H9 (cell line): Measurements from ENCODE around the gene TRPM4. TPM values are rescaled to one million over a fixed set of nuclear protein-coding genes. Genes with fewer than 3 reads are reported as not detected.

Source experiments
- DNase-seq: peaks from one replicate; pipeline ENCODE4 v3.0.0-alpha.2; 2017
- H2AFZ ChIP-seq: one replicate; pipeline ENCODE4 v1.6.1; 2013; ENCODE audit warnings: mild to moderate bottlenecking, low read length, control low read depth, moderate library complexity
- H2AK5ac ChIP-seq: 2 replicates; pipeline ENCODE4 v1.6.1; 2013; ENCODE audit warnings: low read length, control low read depth, mixed read lengths; ENCODE audit not compliant: insufficient read length
- H2BK120ac ChIP-seq: one replicate; pipeline ENCODE4 v1.6.1; 2013; ENCODE audit warnings: low read depth, mild to moderate bottlenecking, low read length, control low read depth, inconsistent platforms; ENCODE audit not compliant: poor library complexity, severe bottlenecking
- H2BK12ac ChIP-seq: 2 replicates; pipeline ENCODE4 v1.6.1; 2013; ENCODE audit warnings: low read length, control low read depth, mixed read lengths, low read depth; ENCODE audit not compliant: insufficient read length
- H2BK15ac ChIP-seq: 2 replicates; pipeline ENCODE4 v1.6.1; 2013; ENCODE audit warnings: low read depth, low read length, control low read depth
- H2BK20ac ChIP-seq: one replicate; pipeline ENCODE4 v1.6.1; 2013; ENCODE audit warnings: low read depth, mild to moderate bottlenecking, low read length, control low read depth, inconsistent platforms; ENCODE audit not compliant: poor library complexity, severe bottlenecking
- H2BK5ac ChIP-seq: 2 replicates; pipeline ENCODE4 v1.6.1; 2013; ENCODE audit warnings: low read length, control low read depth, mixed read lengths; ENCODE audit not compliant: insufficient read length
- H3K14ac ChIP-seq: 2 replicates; pipeline ENCODE4 v1.6.1; 2013; ENCODE audit warnings: low read length, control low read depth; ENCODE audit not compliant: insufficient read depth
- H3K18ac ChIP-seq: 2 replicates; pipeline ENCODE4 v1.6.1; 2013; ENCODE audit warnings: low read depth, mild to moderate bottlenecking, mixed read lengths, low read length, control low read depth; ENCODE audit not compliant: insufficient read length
- H3K23ac ChIP-seq: 2 replicates; pipeline ENCODE4 v1.6.1; 2013; ENCODE audit warnings: low read length, control low read depth, mixed read lengths, low read depth; ENCODE audit not compliant: insufficient read length
- H3K23me2 ChIP-seq: 2 replicates; pipeline ENCODE4 v1.6.1; 2013; ENCODE audit warnings: low read depth, mild to moderate bottlenecking, mixed read lengths, low read length, control low read depth; ENCODE audit not compliant: insufficient read length, poor library complexity, severe bottlenecking
- H3K27ac ChIP-seq: 2 replicates; pipeline ENCODE4 v1.5.1; 2013; ENCODE audit warnings: low read length, control low read depth, mixed read lengths, low read depth; ENCODE audit not compliant: insufficient read length
- H3K27me3 ChIP-seq: 2 replicates; pipeline ENCODE4 v1.6.1; 2013; ENCODE audit warnings: low read length, control low read depth, inconsistent platforms; ENCODE audit not compliant: insufficient read depth
- H3K4ac ChIP-seq: 2 replicates; pipeline ENCODE4 v1.6.1; 2013; ENCODE audit warnings: low read depth, mild to moderate bottlenecking, control low read depth, inconsistent platforms, low read length, moderate library complexity
- H3K4me1 ChIP-seq: 2 replicates; pipeline ENCODE4 v1.6.1; 2013; ENCODE audit warnings: low read length, control low read depth, inconsistent platforms; ENCODE audit not compliant: insufficient read depth
- H3K4me2 ChIP-seq: 2 replicates; pipeline ENCODE4 v1.6.1; 2013; ENCODE audit warnings: low read length, control low read depth, mixed read lengths; ENCODE audit not compliant: insufficient read length, insufficient read depth
- H3K56ac ChIP-seq: 2 replicates; pipeline ENCODE4 v1.6.1; 2013; ENCODE audit warnings: low read depth, mild to moderate bottlenecking, mixed read lengths, low read length, control low read depth; ENCODE audit not compliant: insufficient read length
- H3K79me1 ChIP-seq: 2 replicates; pipeline ENCODE4 v1.6.1; 2013; ENCODE audit warnings: low read depth, mild to moderate bottlenecking, moderate library complexity, low read length, control low read depth, inconsistent platforms; ENCODE audit not compliant: insufficient read depth, poor library complexity, severe bottlenecking
- H3K79me2 ChIP-seq: 2 replicates; pipeline ENCODE4 v1.6.1; 2013; ENCODE audit warnings: low read length, control low read depth, inconsistent platforms; ENCODE audit not compliant: insufficient read depth
- H3K9ac ChIP-seq: 2 replicates; pipeline ENCODE4 v1.6.1; 2013; ENCODE audit warnings: low read length, control low read depth, mixed read lengths; ENCODE audit not compliant: insufficient read length; ENCODE audit errors: extremely low read depth
- H3K9me3 ChIP-seq: one replicate; pipeline ENCODE4 v1.6.1; 2013; ENCODE audit warnings: low read depth, low read length, inconsistent platforms; ENCODE audit not compliant: control insufficient read depth
- H3T11ph ChIP-seq: one replicate; pipeline ENCODE4 v1.6.1; 2013; ENCODE audit warnings: mild to moderate bottlenecking, low read length, control low read depth, inconsistent platforms
- H4K20me1 ChIP-seq: one replicate; pipeline ENCODE4 v1.6.1; 2013; ENCODE audit not compliant: control insufficient read depth, insufficient read length, insufficient read depth
- H4K5ac ChIP-seq: 2 replicates; pipeline ENCODE4 v1.6.1; 2013; ENCODE audit warnings: low read depth, mild to moderate bottlenecking, mixed read lengths, low read length, control low read depth; ENCODE audit not compliant: insufficient read length
- H4K8ac ChIP-seq: replicated peaks from 2 replicates; pipeline ENCODE4 v1.6.1; 2013; ENCODE audit warnings: low read length, control low read depth, mixed read lengths, low read depth; ENCODE audit not compliant: insufficient read length
- H4K91ac ChIP-seq: 2 replicates; pipeline ENCODE4 v1.6.1; 2013; ENCODE audit warnings: low read depth, mild to moderate bottlenecking, moderate library complexity, mixed read lengths, low read length, control low read depth; ENCODE audit not compliant: insufficient read length
- H3K27ac Mint-ChIP-seq, 3 experiments: 2 replicates in 2 of 3; 3 replicates in 1 of 3; pipeline ENCODE4 v1.8.0; 2020 to 2021; ENCODE audit warnings: mixed read lengths in 3 of 3, mild to moderate bottlenecking in 1 of 3, moderate library complexity in 1 of 3
- H3K27me3 Mint-ChIP-seq: 2 replicates; pipeline ENCODE4 v1.8.0; 2021; ENCODE audit warnings: low read depth, mild to moderate bottlenecking, moderate library complexity, mixed read lengths
- H3K36me3 Mint-ChIP-seq, 3 experiments: 2 replicates in 2 of 3; 3 replicates in 1 of 3; pipeline ENCODE4 v1.8.0; 2020 to 2021; ENCODE audit warnings: low read depth in 3 of 3, mixed read lengths in 3 of 3; ENCODE audit not compliant: insufficient read depth in 1 of 3
- H3K4me1 Mint-ChIP-seq, 2 experiments: 2 replicates each; pipeline ENCODE4 v1.8.0; 2020; ENCODE audit warnings: mixed read lengths in 2 of 2
- H3K4me3 Mint-ChIP-seq, 2 experiments: 2 replicates in 1 of 2; 3 replicates in 1 of 2; pipeline ENCODE4 v1.8.0; 2020 to 2021; ENCODE audit warnings: mild to moderate bottlenecking in 2 of 2, mixed read lengths in 2 of 2, moderate library complexity in 1 of 2
- H3K9me3 Mint-ChIP-seq, 2 experiments: 2 replicates in 1 of 2; 3 replicates in 1 of 2; pipeline ENCODE4 v1.8.0; 2020; ENCODE audit warnings: mild to moderate bottlenecking in 2 of 2, mixed read lengths in 2 of 2, moderate library complexity in 1 of 2
- WGBS: extraction: QIAGEN DNeasy Blood & Tissue Kit; methylation state at CpG from one replicate; pipeline ENCODE4 v1.1.7; 2013; ENCODE audit warnings: missing lambda C conversion rate, low lambda C conversion rate, mixed read lengths; ENCODE audit not compliant: insufficient read length; ENCODE audit errors: extremely low coverage; 5-methylcytosine and 5-hydroxymethylcytosine counted together
- total RNA-seq: library from RNA; stranded (reverse); gene quantifications from 2 replicates; pipeline ENCODE4 v1.2.1, GENCODE V29; 2021
- TF ChIP-seq, protein P1 (sequence below): fragments of 200-600 bp; sonication (generic); conservative IDR thresholded peaks from 3 replicates; pipeline ENCODE4 v1.8.0; 2021; ENCODE audit warnings: antibody characterized with exemption, mild to moderate bottlenecking

The TRPM4 gene
- total RNA-seq, 1 experiment from 2014 or later = 6.9 TPM

DNA sequence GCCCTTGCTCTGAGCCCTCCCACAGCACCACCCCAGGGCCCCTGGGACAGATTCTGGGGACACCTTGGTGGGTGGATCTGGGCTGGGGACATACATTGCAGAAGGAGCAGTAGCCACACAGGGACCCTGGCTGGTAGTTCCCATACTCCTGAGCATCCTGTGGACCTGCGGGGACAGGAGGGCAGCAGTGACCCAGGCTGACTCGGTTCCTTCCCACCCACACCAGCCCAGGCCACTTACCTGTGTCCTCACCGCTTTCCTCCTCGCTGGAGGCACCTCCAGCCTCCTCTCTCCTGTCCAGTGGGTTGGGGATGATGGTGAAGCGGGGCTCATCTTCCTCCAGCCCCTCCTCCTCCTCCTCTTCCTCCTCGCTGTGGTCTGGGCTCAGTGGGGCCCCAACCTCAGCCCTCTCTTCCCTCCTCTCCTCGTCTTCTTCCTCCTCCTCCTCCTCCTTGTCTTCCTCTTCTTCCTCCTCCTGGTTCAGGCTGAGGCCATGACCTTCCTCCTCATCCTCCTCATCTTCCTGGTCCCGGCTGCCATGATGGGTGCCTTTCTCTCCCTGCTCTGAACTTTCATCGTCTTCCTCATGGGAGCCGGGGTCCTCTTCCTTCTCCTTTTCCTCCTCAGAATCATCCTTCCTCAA, 4.3 kb upstream of the TRPM4 start:
- H2BK120ac ChIP-seq = no peak overlapping the region
- H3K36me3 Mint-ChIP-seq = peaks cover 0 to 10% (median 0%) of the 10 kb centered on the region in 3 experiments; a peak in 3 of 7 replicates
- H2BK15ac ChIP-seq = no peak overlapping the region
- no peaks in the 10 kb centered on the region; the same call in 1 of the 2 replicates for H3K27me3 ChIP-seq
- H2AK5ac ChIP-seq = no peak overlapping the region
- peaks cover 27% of the 10 kb centered on the region for H3K23me2 ChIP-seq
- H4K91ac ChIP-seq = no peak overlapping the region
- H3K4ac ChIP-seq = no peak overlapping the region
- H3K23ac ChIP-seq = no peak overlapping the region
- H3K14ac ChIP-seq = no peak overlapping the region
- no peak overlapping the region for H4K5ac ChIP-seq
- WGBS = no CpG with 5 or more reads among the region's 10 CpGs
- no peaks in the 10 kb centered on the region for H4K20me1 ChIP-seq
- no peak overlapping the region for H2BK12ac ChIP-seq
- H3K18ac ChIP-seq = no peak overlapping the region
- H2BK5ac ChIP-seq = no peak overlapping the region
- H3K4me1 Mint-ChIP-seq = peaks cover 19 to 48% of the 10 kb centered on the region in 2 experiments
- no peak overlapping the region; a peak in 1 of 5 replicates for H3K4me3 Mint-ChIP-seq
- H3T11ph ChIP-seq = no peak overlapping the region
- DNase-seq = no peak
- TF ChIP-seq, protein P1, sequence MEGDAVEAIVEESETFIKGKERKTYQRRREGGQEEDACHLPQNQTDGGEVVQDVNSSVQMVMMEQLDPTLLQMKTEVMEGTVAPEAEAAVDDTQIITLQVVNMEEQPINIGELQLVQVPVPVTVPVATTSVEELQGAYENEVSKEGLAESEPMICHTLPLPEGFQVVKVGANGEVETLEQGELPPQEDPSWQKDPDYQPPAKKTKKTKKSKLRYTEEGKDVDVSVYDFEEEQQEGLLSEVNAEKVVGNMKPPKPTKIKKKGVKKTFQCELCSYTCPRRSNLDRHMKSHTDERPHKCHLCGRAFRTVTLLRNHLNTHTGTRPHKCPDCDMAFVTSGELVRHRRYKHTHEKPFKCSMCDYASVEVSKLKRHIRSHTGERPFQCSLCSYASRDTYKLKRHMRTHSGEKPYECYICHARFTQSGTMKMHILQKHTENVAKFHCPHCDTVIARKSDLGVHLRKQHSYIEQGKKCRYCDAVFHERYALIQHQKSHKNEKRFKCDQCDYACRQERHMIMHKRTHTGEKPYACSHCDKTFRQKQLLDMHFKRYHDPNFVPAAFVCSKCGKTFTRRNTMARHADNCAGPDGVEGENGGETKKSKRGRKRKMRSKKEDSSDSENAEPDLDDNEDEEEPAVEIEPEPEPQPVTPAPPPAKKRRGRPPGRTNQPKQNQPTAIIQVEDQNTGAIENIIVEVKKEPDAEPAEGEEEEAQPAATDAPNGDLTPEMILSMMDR = no peak
- no peaks in the 10 kb centered on the region for H3K79me2 ChIP-seq
- no peak overlapping the region for H2AFZ ChIP-seq
- H3K4me2 ChIP-seq = no peak overlapping the region
- H3K27me3 Mint-ChIP-seq = peaks cover 49% of the 10 kb centered on the region
- H2BK20ac ChIP-seq = no peak overlapping the region
- H3K27ac Mint-ChIP-seq = no peak overlapping the region
- H3K27ac ChIP-seq = no peak overlapping the region
- H3K9me3 ChIP-seq = no peaks in the 10 kb centered on the region
- H3K56ac ChIP-seq = no peak overlapping the region
- H3K9ac ChIP-seq = no peak overlapping the region
- H4K8ac ChIP-seq = no peak overlapping the region
- H3K4me1 ChIP-seq = peaks cover 7% of the 10 kb centered on the region; the same call in 1 of the 2 replicates
- no peaks in the 10 kb centered on the region for H3K79me1 ChIP-seq
- peaks cover 0 to 6% of the 10 kb centered on the region in 2 experiments; a peak in 3 of 5 replicates for H3K9me3 Mint-ChIP-seq
